Spleen (tissue), 11 donors: Measurements from ENCODE around the gene KRTAP5-1. TPM values are rescaled to one million over a fixed set of nuclear protein-coding genes. Genes with fewer than 3 reads are reported as not detected.

Source experiments
- DNase-seq: peaks from one replicate; pipeline ENCODE4 v3.0.0-alpha.2; 2020
- H3K27ac ChIP-seq, 8 donors: fragments of 200-600 bp; sonication (generic) in 7 of 8; 1 replicate in 4 of 8; 2 replicates in 4 of 8; pipeline versions ENCODE4 v1.5.0 to v1.8.0; 2016 to 2021; ENCODE audit warnings: inconsistent platforms in 4 of 8, mild to moderate bottlenecking in 4 of 8, moderate library complexity in 1 of 8
- H3K27me3 ChIP-seq, 7 donors: fragments of 200-600 bp; sonication (generic) in 6 of 7; replicated peaks in 1 of 7; 1 replicate in 4 of 7; 2 replicates in 3 of 7; pipeline versions ENCODE4 v1.5.0 to v1.8.0; 2016 to 2021; ENCODE audit warnings: inconsistent platforms in 3 of 7, mild to moderate bottlenecking in 1 of 7
- H3K36me3 ChIP-seq, 6 donors: fragments of 200-600 bp; sonication (generic) in 5 of 6; 1 replicate in 4 of 6; 2 replicates in 2 of 6; pipeline versions ENCODE4 v1.5.0 to v1.8.0; 2016 to 2021; ENCODE audit warnings: inconsistent platforms in 2 of 6
- H3K4me1 ChIP-seq, 6 donors: fragments of 200-600 bp; sonication (generic) in 5 of 6; 1 replicate in 3 of 6; 2 replicates in 3 of 6; pipeline versions ENCODE4 v1.5.0 to v1.8.0; 2016 to 2021; ENCODE audit warnings: inconsistent platforms in 3 of 6
- H3K4me3 ChIP-seq, 8 donors: fragments of 200-600 bp; sonication (generic) in 7 of 8; 1 replicate in 4 of 8; 2 replicates in 4 of 8; pipeline versions ENCODE4 v1.5.0 to v1.8.0; 2016 to 2021; ENCODE audit warnings: inconsistent platforms in 4 of 8, mild to moderate bottlenecking in 4 of 8, moderate library complexity in 2 of 8
- H3K9me3 ChIP-seq, 8 donors: fragments of 200-600 bp; sonication (generic) in 7 of 8; 1 replicate in 4 of 8; 2 replicates in 4 of 8; pipeline versions ENCODE4 v1.5.0 to v1.8.0; 2016 to 2021; ENCODE audit warnings: inconsistent platforms in 4 of 8
- CTCF ChIP-seq, 11 experiments: fragments of 200-600 bp in 7 of 11; fragments of 450-650 bp in 4 of 11; sonication (generic) in 4 of 11; IDR thresholded peaks in 8 of 11; conservative IDR thresholded peaks in 3 of 11; 1 replicate in 7 of 11; 2 replicates in 4 of 11; pipeline versions ENCODE4 v1.4.0 to v1.8.0; 2016 to 2021; ENCODE audit warnings: antibody characterized with exemption in 11 of 11, inconsistent platforms in 4 of 11, mild to moderate bottlenecking in 1 of 11
- POLR2A ChIP-seq, 3 donors: fragments of 450-650 bp; IDR thresholded peaks; one replicate each; pipeline ENCODE4 v1.5.1; 2017; ENCODE audit warnings: antibody characterized with exemption in 3 of 3, mild to moderate bottlenecking in 1 of 3
- POLR2AphosphoS5 ChIP-seq, 3 donors: sonication (generic); formaldehyde crosslinking; IDR thresholded peaks; one replicate each; pipeline ENCODE4 v1.5.1; 2017; ENCODE audit warnings: antibody characterized with exemption in 3 of 3
- WGBS, 5 donors: extraction: QIAGEN DNeasy Blood & Tissue Kit in 3 of 5; methylation state at CpG; one replicate each; pipeline versions ENCODE4 v1.1.5 to v1.1.7; 2013 to 2018; 5-methylcytosine and 5-hydroxymethylcytosine counted together
- intact Hi-C: fragments of 100-400 bp; cut with DNase I; formaldehyde crosslinking; loops from one replicate; pipeline ENCODE4 v1.15.0; 2023; ENCODE audit warnings: low total_unique reads
- polyA plus RNA-seq, 3 donors: library from polyadenylated mRNA; stranded (reverse); fragments of 200-250 nt; gene quantifications; one replicate each; pipeline ENCODE4 v1.2.1, GENCODE V29; 2013
- total RNA-seq, 7 donors: library from RNA; depleted of rRNA in 3 of 7; stranded (reverse); fragments of >200 nt in 3 of 7; fragmentation: NEBNext Ultra II Directional in 4 of 7; extraction: Animal tissue kit (Norgen Biotek cat#: 25700) in 4 of 7; gene quantifications; one replicate each; pipeline versions ENCODE4 v1.1.0 to v1.2.1, GENCODE V29; 2016 to 2021
- donor health status: healthy with polysubstance abuse.
- donor health status: DM: no; HTN: no; CAD: no; lungs with moderate emphysema.
- donor health status: DM: no; HTN: no; CAD: no.
- donor health status: Bipolar disorder and iron deficiency.
- donor health status: healthy.
- donor health status: DM: no; HTN: no; CAD: no.
- donor health status: DM: yes; HTN: yes; CAD: no.

Gene KRTAP5-1
- total and polyA plus RNA-seq, 10 donors: not detected

GRCh38 chr11:1630271-1630670 is 45.2 kb upstream of the KRTAP5-1 start:
- WGBS, 5 donors: 70 to 76% (median 74%) methylated on average over 2 of the region's 2 CpGs; no CpG with 5 or more reads in 1 of the 5 donors
- Histone ChIP-seq H3K4me3 (no peak overlapping the region), H3K27me3 (peaks cover 0 to 78% (median 15%) of the 10 kb centered on the region in 7 donors), H3K9me3 (no peaks in the 10 kb centered on the region), H3K36me3 (no peaks in the 10 kb centered on the region), H3K27ac (no peak overlapping the region), H3K4me1 (peaks cover 0 to 18% (median 9%) of the 10 kb centered on the region in 6 donors)
- intact Hi-C loops: no loop called here
- TF ChIP-seq POLR2AphosphoS5 (IDR thresholded peaks at IDR 0.05): no peak
- no peak for TF ChIP-seq POLR2A (IDR thresholded peaks at IDR 0.05)
- no peak for TF ChIP-seq CTCF (IDR thresholded peaks at IDR 0.05 in 8 of 11, conservative IDR thresholded peaks at IDR 0.05 in 3 of 11)
- DNase-seq: no peak

DNA sequence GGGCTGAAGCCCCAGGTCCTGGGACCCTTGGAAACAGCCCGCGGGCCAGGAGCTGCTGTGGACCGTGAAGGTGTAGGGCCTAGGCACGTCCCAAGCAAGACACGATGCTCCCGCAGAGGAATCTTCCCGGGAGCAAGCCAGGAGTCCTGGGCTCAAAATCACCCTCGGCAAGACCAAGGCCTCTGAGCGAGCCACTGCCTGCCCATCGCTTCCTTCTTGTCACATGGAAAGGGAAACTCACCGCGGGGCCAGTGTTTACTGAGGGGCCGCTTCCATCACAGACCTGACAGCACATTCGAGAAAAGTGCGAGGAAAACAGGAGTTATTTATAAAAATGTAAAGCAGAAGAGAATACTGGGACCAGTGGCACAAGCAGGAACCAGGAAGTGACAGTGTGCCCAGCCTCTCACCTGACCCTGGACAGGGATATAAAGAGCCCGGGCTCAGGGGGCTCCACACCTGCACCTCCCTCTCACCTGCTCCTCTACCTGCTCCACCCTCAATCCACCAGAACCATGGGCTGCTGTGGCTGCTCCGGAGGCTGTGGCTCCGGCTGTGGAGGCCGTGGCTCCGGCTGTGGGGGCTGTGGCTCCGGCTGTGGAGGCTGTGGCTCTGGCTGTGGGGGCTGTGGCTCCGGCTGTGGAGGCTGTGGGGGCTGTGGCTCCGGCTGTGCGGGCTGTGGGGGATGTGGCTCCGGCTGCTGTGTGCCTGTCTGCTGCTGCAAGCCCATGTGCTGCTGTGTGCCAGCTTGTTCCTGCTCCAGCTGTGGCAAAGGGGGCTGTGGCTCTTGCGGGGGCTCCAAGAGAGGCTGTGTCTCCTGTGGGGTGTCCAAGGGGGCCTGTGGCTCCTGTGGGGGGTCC is 44.5 kb upstream of the KRTAP5-1 start, which contains the start of gene KRTAP5-5:
KRTAP5-5 (plus strand) TSS at position 450 of the 860 bp plus-strand sequence; CDS start at position 516, 66 bp downstream.
- Histone ChIP-seq H3K4me3 (no peak within 1 kb of the TSS), H3K27ac (no peak within 1 kb of the TSS), H3K9me3 (no peaks in the 10 kb centered on the region), H3K36me3 (no peaks in the 10 kb centered on the region), H3K27me3 (peaks cover 0 to 81% (median 15%) of the 10 kb centered on the region in 7 donors), H3K4me1 (peaks cover 0 to 18% (median 9%) of the 10 kb centered on the region in 6 donors)
- TF ChIP-seq POLR2A (IDR thresholded peaks at IDR 0.05) (no peak), CTCF (IDR thresholded peaks at IDR 0.05 in 8 of 11, conservative IDR thresholded peaks at IDR 0.05 in 3 of 11) (no peak), POLR2AphosphoS5 (IDR thresholded peaks at IDR 0.05) (no peak)
- no peak for DNase-seq
- WGBS, 5 donors: 64 to 76% (median 66%) methylated on average over 12 to 26 of the region's 26 CpGs
- intact Hi-C loops: no loop called here

DNA sequence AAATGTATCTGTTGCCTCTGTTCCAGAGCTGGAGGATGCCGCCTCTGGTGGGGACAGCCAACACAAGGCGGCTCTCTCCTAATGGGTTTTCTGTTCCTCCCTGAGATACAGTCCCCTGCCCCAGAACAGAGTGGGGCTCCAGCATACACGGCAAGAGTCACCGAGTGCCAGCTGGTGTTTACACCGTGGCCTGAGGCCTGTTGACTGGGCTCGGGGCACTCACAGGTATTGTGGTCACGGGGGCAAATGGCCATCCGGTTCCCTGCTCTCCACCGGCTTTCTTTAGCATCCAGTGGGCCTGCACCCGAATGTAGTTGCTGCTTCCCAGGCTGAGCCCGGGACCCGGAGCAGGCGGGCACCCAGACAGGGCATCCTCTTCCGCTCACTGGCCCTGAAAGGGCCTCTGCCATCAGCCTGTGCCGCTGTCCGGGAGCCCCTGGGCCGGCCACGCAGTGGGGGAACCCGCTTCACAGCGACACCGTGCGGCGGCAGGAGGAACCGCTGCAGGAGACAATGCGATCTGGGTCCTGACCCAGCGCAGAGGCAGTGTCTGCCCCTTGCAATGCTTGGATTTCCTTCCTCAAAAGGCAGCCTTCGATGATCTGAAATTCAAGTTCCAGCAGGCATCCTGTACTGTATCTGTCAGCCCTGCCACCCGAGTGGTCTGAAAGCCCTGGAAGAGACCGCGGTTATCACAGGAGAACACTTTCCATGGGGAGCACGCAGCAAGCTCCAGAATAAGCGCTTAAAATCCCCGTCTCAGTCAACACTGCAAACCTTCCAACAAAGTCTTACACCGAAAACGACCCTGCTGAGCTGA is 43.6 kb upstream of the KRTAP5-1 start:
- H3K4me3 ChIP-seq: no peak overlapping the region
- H3K27me3 ChIP-seq: peaks cover 0 to 74% (median 12%) of the 10 kb centered on the region in 7 donors
- H3K4me1 ChIP-seq: peaks cover 0 to 18% (median 9%) of the 10 kb centered on the region in 6 donors
- H3K9me3 ChIP-seq: no peaks in the 10 kb centered on the region
- DNase-seq: peak; percentile 88
- TF ChIP-seq POLR2AphosphoS5 (IDR thresholded peaks at IDR 0.05) (peak in 2 of 3 donors; percentile 42 to 55), CTCF (IDR thresholded peaks at IDR 0.05 in 8 of 11, conservative IDR thresholded peaks at IDR 0.05 in 3 of 11) (peak; percentile 55 to 95 (median 87)), POLR2A (IDR thresholded peaks at IDR 0.05) (no peak)
- H3K27ac ChIP-seq: no peak overlapping the region
- H3K36me3 ChIP-seq: no peaks in the 10 kb centered on the region
- WGBS, 5 donors: 21 to 29% (median 26%) methylated on average over 24 to 35 of the region's 35 CpGs
- intact Hi-C loops: no loop called here
